Measurements from ENCODE around the gene IQGAP2. TPM values are rescaled to one million over a fixed set of nuclear protein-coding genes. Genes with fewer than 3 reads are reported as not detected.

The IQGAP2 gene
- polyA plus RNA-seq, 1 donor (not counting 4 experiments of a cell fraction or from before 2014, with no cell fraction given): 0.14 TPM

DNA sequence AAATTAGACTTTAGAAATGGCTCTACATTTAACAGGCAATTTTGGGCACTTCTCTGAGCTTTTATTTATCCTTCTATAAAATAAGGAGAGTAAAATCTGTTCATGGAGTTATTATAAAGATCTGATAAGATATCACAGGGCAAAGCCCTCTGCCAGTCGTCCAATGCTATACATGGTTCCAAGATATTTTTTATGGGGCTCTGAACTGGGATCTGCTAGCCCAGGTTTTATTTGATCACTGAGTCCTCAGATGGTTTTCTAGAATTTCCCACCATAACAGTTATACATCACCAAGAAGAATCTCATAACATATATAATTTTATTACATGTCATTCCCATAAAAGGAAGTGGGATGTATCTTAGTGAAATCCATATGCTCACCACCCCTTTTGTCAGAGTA lies 23.2 kb upstream of the IQGAP2 start:
- H3K27me3 ChIP-seq (ENCODE audit: control insufficient read depth, extremely low read depth, insufficient read depth, low read length): no peaks in the 10 kb centered on the region
- H3K36me3 ChIP-seq (ENCODE audit: control insufficient read depth in 2 of 2, extremely low read depth in 1 of 2, insufficient read depth in 2 of 2, low read length in 2 of 2): no peaks in the 10 kb centered on the region
- H3K9ac ChIP-seq (ENCODE audit: control insufficient read depth, extremely low read depth, insufficient read depth, low read length): no peak overlapping the region
- no peak overlapping the region for H3K27ac ChIP-seq (ENCODE audit: control insufficient read depth, insufficient read depth, low read length)
- H3K9me1 ChIP-seq (ENCODE audit: control insufficient read depth, extremely low read depth, insufficient read depth, low read length): no peaks in the 10 kb centered on the region
- H2AFZ ChIP-seq (ENCODE audit: control insufficient read depth, low read length): no peak overlapping the region
- H4K20me1 ChIP-seq (ENCODE audit: control insufficient read depth, extremely low read depth, insufficient read depth, low read length): no peaks in the 10 kb centered on the region
- H3K4me3 ChIP-seq (ENCODE audit: control insufficient read depth in 2 of 3, extremely low read depth in 1 of 3, insufficient read depth in 2 of 3, low read depth in 1 of 3, low read length in 3 of 3): no peak overlapping the region
- no peaks in the 10 kb centered on the region for H3K4me1 ChIP-seq (ENCODE audit: control insufficient read depth, extremely low read depth, insufficient read depth, low read length)
- no peak overlapping the region for H3K4me2 ChIP-seq (ENCODE audit: control insufficient read depth, extremely low read depth, insufficient read depth, low read depth, low read length)
- no peaks in the 10 kb centered on the region for H3K9me3 ChIP-seq (ENCODE audit: control insufficient read depth, low read depth, low read length)
- FAIRE-seq (no peak), DNase-seq (ENCODE audit: low read depth, low spot score) (no peak)
- no peak for TF ChIP-seq EZH2 (IDR thresholded peaks at IDR 0.05; ENCODE audit: low read length)
- TF ChIP-seq, protein P1, sequence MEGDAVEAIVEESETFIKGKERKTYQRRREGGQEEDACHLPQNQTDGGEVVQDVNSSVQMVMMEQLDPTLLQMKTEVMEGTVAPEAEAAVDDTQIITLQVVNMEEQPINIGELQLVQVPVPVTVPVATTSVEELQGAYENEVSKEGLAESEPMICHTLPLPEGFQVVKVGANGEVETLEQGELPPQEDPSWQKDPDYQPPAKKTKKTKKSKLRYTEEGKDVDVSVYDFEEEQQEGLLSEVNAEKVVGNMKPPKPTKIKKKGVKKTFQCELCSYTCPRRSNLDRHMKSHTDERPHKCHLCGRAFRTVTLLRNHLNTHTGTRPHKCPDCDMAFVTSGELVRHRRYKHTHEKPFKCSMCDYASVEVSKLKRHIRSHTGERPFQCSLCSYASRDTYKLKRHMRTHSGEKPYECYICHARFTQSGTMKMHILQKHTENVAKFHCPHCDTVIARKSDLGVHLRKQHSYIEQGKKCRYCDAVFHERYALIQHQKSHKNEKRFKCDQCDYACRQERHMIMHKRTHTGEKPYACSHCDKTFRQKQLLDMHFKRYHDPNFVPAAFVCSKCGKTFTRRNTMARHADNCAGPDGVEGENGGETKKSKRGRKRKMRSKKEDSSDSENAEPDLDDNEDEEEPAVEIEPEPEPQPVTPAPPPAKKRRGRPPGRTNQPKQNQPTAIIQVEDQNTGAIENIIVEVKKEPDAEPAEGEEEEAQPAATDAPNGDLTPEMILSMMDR (optimal IDR thresholded peaks at IDR 0.05 in 1 of 3, IDR thresholded peaks at IDR 0.05 in 1 of 3, conservative IDR thresholded peaks at IDR 0.05 in 1 of 3; ENCODE audit: extremely low read depth in 1 of 3, insufficient read depth in 2 of 3, low read length in 3 of 3): no peak
- dilution Hi-C loops (cut with MboI; ENCODE audit: extremely low pct_ligation_motif_present, low sequenced_read_pairs): no loop called here
- H3K79me2 ChIP-seq (ENCODE audit: control insufficient read depth, insufficient read depth, low read length): no peaks in the 10 kb centered on the region

DNA sequence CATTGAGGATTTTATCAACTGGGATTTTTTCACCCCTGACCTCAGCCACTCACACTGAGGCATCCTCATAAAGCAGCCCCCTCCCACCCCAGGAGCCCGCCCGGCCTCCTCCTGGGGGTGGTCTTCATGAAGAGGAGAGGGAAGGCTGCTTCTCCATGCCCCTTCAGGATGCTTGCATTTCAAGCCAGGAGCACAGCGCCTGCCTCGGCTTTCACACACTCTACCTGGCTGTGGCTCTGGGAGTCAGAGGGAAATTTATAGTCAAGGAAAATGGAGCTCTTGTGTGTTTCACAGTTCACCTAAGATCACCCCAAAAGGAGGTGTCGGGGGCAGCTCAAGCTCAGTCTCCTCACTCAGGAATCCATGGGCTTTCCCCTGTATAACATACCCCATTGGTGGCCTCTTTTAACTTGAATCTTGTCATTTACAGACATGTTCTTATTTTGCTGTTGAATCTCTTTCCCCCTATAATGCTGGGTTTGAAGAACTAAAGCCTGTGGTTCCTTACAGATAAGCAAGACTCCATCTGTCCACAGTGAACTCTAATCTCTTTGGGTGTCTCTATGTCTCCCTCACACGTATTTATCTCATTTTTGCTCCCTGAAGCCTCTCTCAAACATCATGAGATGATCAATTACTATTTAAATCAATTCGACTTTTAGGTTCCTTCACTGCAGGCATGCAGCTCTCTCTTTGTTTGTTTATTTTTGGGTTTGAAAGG lies 22.6 kb upstream of the IQGAP2 start:
- FAIRE-seq (no peak), DNase-seq (ENCODE audit: low read depth, low spot score) (no peak)
- Histone ChIP-seq H3K4me3 (ENCODE audit: control insufficient read depth in 2 of 3, extremely low read depth in 1 of 3, insufficient read depth in 2 of 3, low read depth in 1 of 3, low read length in 3 of 3) (no peak overlapping the region), H3K4me1 (ENCODE audit: control insufficient read depth, extremely low read depth, insufficient read depth, low read length) (no peaks in the 10 kb centered on the region), H3K27me3 (ENCODE audit: control insufficient read depth, extremely low read depth, insufficient read depth, low read length) (no peaks in the 10 kb centered on the region), H3K27ac (ENCODE audit: control insufficient read depth, insufficient read depth, low read length) (no peak overlapping the region), H3K9ac (ENCODE audit: control insufficient read depth, extremely low read depth, insufficient read depth, low read length) (no peak overlapping the region), H3K79me2 (ENCODE audit: control insufficient read depth, insufficient read depth, low read length) (no peaks in the 10 kb centered on the region), H3K36me3 (ENCODE audit: control insufficient read depth in 2 of 2, extremely low read depth in 1 of 2, insufficient read depth in 2 of 2, low read length in 2 of 2) (no peaks in the 10 kb centered on the region), H3K4me2 (ENCODE audit: control insufficient read depth, extremely low read depth, insufficient read depth, low read depth, low read length) (no peak overlapping the region), H2AFZ (ENCODE audit: control insufficient read depth, low read length) (no peak overlapping the region), H3K9me1 (ENCODE audit: control insufficient read depth, extremely low read depth, insufficient read depth, low read length) (no peaks in the 10 kb centered on the region), H4K20me1 (ENCODE audit: control insufficient read depth, extremely low read depth, insufficient read depth, low read length) (no peaks in the 10 kb centered on the region), H3K9me3 (ENCODE audit: control insufficient read depth, low read depth, low read length) (no peaks in the 10 kb centered on the region)
- dilution Hi-C loops (cut with MboI; ENCODE audit: extremely low pct_ligation_motif_present, low sequenced_read_pairs): no loop called here
- TF ChIP-seq EZH2 (IDR thresholded peaks at IDR 0.05; ENCODE audit: low read length): no peak
- TF ChIP-seq, protein P1 (optimal IDR thresholded peaks at IDR 0.05 in 1 of 3, IDR thresholded peaks at IDR 0.05 in 1 of 3, conservative IDR thresholded peaks at IDR 0.05 in 1 of 3; ENCODE audit: extremely low read depth in 1 of 3, insufficient read depth in 2 of 3, low read length in 3 of 3): no peak

All from keratinocyte (primary cell).